HuH-7.5 (cell line): ENCODE results near the gene TRPM6.

Source experiments
- DNase-seq: peaks from one replicate; pipeline ENCODE4 v3.0.0; 2011; ENCODE audit warnings: low spot score

Gene TRPM6

DNA sequence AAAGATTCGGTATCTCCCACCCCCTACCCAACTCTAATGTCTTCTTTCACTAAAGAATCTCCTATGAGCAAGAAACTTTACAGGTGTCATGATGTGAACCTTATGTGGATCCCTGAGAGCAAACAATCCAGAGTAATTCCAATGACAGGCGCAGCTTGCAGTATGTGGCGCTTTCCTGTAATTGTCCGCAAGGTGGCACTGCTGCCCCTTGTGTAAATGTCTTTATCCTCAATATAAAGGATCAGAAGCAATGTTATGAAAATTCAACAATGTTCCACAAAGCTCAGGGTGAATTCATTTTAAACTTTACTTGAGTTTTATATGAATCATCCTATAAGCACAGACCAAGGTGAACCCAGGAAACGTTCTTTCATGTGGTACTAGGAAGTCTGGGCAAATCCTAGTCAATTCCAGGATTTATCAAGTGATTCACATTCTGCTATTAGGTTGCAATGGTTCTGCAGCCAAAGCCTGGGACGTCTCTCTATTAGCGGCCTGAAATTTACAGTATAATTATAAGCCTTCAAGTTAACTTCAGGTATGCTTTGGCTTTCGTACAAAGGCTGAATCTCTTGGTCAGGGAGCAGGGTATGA, 113.7 kb downstream of the TRPM6 start:
- DNase-seq, result peak; percentile 41

DNA sequence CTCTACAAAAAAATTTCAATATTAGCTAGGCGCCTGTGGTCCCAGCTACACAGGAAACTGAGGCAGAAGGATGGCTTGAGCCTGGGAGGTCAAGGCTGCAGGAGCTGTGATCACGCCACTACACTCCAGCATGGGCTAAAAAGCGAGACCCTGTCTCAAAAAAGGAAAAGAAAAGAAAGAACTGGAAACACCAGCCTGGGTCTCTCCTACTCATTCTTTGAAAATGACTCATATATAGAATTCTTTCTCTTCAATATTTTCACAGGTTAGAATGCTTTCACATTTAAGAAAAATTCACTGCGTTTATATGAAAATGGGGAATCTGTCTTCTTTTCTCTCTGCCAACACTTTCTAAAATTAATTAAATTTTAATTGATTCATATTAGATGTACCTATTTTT, 115.6 kb downstream of the TRPM6 start:
- DNase-seq, result no peak

GRCh38 chr9:74771672-74772071, 116.0 kb downstream of the TRPM6 start:
- no peak for DNase-seq

DNA sequence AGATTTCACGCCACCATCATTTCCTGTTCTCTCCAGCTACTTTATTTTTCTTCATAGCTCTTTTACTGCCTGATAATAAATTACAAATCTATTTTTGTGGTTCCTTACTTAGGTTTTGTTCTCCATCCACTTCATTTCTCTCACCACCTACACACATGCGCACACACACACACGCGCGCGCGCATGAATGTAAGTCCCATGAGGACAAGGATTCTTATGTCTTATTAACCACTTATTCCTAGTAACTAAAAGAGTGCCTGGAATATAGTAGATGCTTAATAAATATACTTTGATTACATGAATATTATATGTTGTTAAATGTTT, 116.5 kb downstream of the TRPM6 start:
- DNase-seq, result no peak

DNA sequence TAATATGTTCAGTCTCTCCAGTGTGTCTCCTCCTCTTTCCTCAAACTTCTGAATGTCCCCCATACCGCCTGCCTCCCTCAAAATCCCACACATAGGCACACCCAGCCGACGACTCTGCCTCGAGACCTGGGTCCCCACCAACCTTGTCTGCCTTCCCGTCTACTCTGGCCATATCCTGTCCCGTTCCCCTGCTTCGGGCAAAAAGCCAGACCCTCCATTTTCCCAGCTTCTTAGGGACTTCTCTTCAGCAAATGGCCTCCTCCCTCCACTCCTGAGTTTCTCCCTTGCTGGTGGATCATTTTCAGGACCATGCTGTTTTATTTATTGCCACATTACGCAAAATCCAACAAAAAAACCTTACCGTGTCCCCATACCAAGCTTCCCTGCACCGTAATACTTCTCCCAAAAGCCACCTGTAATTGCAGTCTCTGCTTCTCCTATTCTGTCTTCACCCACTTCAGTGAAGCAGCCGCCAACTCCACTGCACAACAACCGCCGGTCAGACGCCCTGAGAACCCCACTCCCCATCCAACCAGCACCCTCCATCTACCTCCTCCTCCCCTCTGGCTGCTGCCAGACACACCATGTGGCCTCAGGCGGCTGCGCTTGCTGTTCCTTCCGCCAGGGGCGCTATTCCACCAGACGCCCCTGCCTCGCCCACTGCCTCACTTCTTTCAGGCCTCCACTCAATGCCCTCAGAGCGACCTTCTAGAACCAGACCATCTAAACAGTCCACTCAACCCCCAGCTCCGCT, 117.0 kb downstream of the TRPM6 start:
- DNase-seq, result peak; percentile 28

DNA sequence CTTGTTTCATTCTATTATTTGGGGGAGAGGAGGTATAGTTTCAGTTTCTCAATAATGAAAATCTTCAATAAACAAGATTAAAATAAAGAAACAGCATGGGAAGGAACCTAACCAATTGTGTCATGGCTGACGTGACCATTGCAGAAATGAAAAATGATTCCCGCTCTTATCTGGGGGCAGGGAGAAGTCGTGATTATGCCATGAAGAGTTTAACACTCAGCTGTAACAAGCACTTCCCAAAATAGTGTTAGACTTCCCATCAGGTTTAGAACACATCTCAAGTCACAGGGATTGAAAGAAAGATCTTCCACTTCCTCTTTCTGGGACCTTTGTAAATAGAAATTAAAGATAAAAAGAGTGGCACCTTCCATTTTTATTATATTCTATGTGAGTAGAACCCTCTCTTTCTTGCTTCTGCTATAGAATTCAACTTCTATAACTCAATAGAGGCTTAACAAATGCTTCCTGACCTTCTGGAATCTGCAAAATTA, 122.2 kb downstream of the TRPM6 start:
- no peak for DNase-seq

GRCh38 chr9:74762950-74763349, 124.8 kb downstream of the TRPM6 start:
- DNase-seq, result no peak

- DNase-seq, result no peak
These were observed 127.6 kb downstream of the TRPM6 start for GRCh38 chr9:74760031-74760700.

DNA sequence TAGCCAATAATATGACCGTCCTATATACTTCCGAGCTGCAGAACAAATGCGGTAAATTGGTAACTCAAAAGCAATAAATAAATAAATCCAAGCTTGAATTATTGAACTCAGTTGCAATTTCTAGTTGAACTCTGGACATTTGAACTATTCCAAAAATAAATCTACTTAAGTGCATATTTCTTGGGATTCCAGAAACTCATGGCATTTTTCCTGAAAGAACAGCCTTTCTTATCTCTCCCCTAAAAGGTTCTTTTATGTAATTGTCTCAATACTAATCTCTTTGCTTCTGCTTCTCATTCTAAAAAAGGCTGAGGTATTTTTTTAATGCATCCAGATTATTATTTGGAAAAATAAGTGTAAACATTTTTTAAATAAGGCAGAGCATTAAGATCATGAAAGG, 131.7 kb downstream of the TRPM6 start:
- DNase-seq, result no peak

- no peak for DNase-seq
These were observed 132.4 kb downstream of the TRPM6 start for GRCh38 chr9:74755355-74755754.

DNA sequence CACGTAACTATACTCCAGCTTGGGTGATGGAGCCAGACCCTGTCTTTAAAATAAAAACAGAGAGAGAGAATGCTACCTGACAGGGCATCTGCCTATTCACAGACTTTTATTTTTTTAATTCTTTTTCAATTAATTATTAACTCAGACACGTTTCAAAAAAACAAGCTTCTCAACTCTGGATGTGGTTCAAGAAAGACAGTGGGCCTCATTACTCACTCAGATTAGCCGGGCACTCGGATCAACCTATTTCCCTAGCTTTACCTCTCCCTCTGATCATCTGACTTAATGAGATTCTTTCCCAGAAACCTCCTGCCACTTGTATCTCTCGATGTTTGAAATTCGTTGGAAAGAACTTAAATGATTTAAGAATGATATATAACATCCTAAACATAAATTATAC, 134.1 kb downstream of the TRPM6 start:
- DNase-seq, result no peak

GRCh38 chr9:74748966-74749365, 138.8 kb downstream of the TRPM6 start:
- DNase-seq, result no peak

DNA sequence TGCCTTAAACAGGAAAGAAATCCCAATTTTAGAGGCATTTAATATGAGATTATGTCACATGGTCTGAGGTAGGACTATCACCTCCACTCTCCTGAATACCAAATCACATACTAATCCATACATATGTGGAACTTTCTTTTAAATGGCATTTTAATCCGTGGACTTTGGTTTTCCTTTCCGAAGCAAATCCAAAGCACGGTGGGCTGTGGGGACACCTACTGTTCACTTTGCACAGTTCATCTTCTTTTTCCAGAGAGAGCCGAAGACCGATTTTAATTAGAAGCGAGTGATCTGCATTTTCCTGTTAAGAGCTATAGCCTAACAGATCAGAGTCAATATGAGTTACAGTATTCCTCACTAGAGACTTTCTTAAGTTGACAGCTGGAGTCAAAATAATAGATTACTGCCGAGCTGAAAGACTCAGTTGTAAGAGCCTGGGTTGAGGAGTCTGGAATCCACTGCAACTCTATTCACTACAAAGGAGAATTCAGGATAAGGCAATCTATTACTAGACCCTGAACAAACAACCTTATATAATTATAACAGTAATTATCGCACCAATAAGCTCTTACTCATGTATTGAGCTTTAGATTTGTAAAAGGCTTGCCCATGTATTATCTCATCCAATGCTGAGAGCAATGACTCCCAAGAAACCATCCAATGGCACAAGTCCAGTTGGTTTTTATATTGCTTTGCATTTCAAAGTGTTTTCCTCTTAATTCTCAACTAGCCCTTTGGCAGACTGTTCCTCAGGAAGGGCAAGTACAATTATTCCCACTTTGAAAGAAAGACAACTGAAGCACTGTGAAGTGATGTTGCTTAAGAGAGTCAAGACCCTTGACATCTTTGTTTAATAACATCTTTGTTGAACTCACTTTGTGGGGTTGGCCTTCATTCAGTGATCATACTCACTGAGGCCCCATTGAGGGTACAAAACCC, 144.7 kb downstream of the TRPM6 start:
- DNase-seq, result peak; percentile 13

DNA sequence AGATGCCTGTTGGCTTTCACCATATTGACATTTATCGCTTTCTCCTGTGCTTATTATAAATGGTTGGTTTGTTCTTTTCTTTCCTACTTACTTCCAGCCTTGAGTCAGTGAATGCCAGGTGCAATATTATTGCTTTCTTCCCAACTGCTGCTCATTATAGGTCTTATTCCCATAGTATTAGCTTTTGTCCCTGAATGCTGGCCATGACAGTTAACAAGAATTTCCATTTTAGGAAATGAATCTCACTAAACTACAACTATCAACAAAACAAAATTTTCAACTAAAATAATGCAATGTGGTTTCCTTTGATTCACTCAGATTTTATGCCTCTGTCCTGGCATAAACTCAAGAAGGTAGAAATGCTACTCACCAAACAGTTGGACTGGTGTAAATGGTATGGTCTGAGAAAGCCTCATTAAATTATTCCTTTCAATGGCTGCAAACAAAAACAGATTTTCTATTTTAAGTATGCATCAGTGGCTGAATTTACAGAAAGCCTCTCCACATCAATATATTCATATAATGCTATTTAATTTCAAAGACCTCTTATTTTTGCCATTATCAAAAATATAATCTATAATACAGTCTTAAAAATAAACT, 145.4 kb downstream of the TRPM6 start:
- no peak for DNase-seq

- no peak for DNase-seq
These were observed 151.1 kb downstream of the TRPM6 start for GRCh38 chr9:74736646-74737045.

GRCh38 chr9:74735761-74736160, 152.0 kb downstream of the TRPM6 start:
- no peak for DNase-seq

GRCh38 chr9:74729136-74729695, 158.5 kb downstream of the TRPM6 start:
- DNase-seq, result no peak

DNA sequence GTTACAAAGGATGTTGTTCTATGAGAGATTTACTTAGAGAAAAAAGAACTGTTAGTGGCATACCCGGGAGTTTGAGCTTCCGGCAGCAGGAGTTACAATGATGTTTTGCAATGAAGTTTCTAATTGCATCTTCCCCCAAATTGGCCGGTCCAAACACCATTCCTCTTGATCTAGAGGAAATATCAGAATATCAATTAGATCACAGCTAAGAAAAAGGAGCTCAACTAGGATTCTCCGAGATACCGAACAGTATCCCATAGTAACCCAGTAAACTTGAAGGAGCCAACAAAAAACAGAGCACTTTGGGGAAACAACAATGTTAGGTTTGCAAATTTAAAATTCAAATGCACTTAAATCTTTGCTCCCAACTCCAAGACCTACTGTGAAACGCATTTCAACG, 159.5 kb downstream of the TRPM6 start:
- DNase-seq, result no peak

GRCh38 chr9:74726581-74726980, 161.1 kb downstream of the TRPM6 start:
- DNase-seq, result no peak

DNA sequence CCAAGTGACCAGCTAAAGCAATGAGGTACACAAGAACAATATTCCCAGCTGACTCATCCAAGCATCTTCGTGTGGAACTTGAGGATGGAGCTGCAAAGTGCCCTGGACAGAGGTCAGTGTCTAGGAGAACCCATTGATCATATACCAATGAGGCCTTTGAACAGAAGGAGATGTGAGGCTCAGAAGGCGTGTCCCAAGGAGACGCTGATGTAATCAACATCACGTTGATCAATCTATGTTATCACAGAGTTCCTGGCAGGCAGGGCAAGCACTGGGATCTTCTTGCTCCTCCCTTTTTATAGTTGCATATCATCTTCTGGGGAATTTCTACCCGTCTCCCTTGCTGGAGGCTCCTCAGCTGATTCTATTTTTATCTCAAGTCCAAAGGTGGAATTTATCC, 163.4 kb downstream of the TRPM6 start:
- no peak for DNase-seq
